Measurements from ENCODE around the gene KCNK17.

KCNK17 gene

GRCh38 chr6:39249278-39249677 is 64.9 kb downstream of the KCNK17 start:
- H3K4me3 ChIP-seq (ENCODE audit: low read length): no peak overlapping the region
- no peak for TF ChIP-seq CTCF (conservative IDR thresholded peaks at IDR 0.05; ENCODE audit: low read depth, low read length)

More at GRCh38 chr6:39249278-39249677, 64.9 kb downstream of the KCNK17 start:
- no peak for DNase-seq (ENCODE audit: low read depth)
